CD14-positive monocyte (primary cell): ENCODE results near the gene EPO. TPM values are rescaled to one million over a fixed set of nuclear protein-coding genes. Genes with fewer than 3 reads are reported as not detected.

Source experiments
- DNase-seq, 3 donors: peaks; one replicate each; pipeline ENCODE4 v3.0.0-alpha.2; 2011 to 2022
- H2AFZ ChIP-seq: 2 replicates; pipeline ENCODE4 v1.6.0; 2012; ENCODE audit warnings: mild to moderate bottlenecking, low read depth, low read length, inconsistent platforms; ENCODE audit not compliant: insufficient read depth, poor library complexity, severe bottlenecking
- H3K27ac ChIP-seq, 2 donors: 1 replicate in 1 of 2; 2 replicates in 1 of 2; pipeline ENCODE4 v1.5.1; 2012 to 2013; ENCODE audit warnings: low read length in 2 of 2, control low read depth in 1 of 2, inconsistent platforms in 1 of 2, low read depth in 1 of 2, mild to moderate bottlenecking in 1 of 2
- H3K27me3 ChIP-seq, 2 donors: one replicate each; pipeline versions ENCODE4 v1.6.0 to v1.6.1; 2011 to 2013; ENCODE audit warnings: low read length in 2 of 2; ENCODE audit not compliant: control insufficient read depth in 2 of 2, insufficient read depth in 2 of 2
- H3K36me3 ChIP-seq, 2 donors: replicated peaks in 1 of 2; 1 replicate in 1 of 2; 2 replicates in 1 of 2; pipeline versions ENCODE4 v1.5.1 to v1.6.1; 2012 to 2013; ENCODE audit warnings: low read length in 2 of 2, control low read depth in 1 of 2, inconsistent platforms in 1 of 2, mild to moderate bottlenecking in 1 of 2; ENCODE audit not compliant: insufficient read depth in 2 of 2, control insufficient read depth in 1 of 2
- H3K4me1 ChIP-seq, 2 donors: 1 replicate in 1 of 2; 2 replicates in 1 of 2; pipeline versions ENCODE4 v1.5.1 to v1.6.1; 2012 to 2013; ENCODE audit warnings: low read length in 2 of 2, control low read depth in 1 of 2, inconsistent platforms in 1 of 2, mild to moderate bottlenecking in 1 of 2, moderate library complexity in 1 of 2; ENCODE audit not compliant: insufficient read depth in 2 of 2, control insufficient read depth in 1 of 2
- H3K4me2 ChIP-seq: replicated peaks from 2 replicates; pipeline ENCODE3; 2012; ENCODE audit warnings: low read length, moderate library complexity, mild to moderate bottlenecking; ENCODE audit not compliant: poor library complexity, severe bottlenecking; ENCODE audit errors: extremely low read depth
- H3K4me3 ChIP-seq, 3 experiments: fragments of 200-600 bp in 1 of 3; sonication (generic) in 1 of 3; replicated peaks in 1 of 3; 1 replicate in 2 of 3; 2 replicates in 1 of 3; pipeline ENCODE4 v1.5.1; 2011 to 2013; ENCODE audit warnings: low read length in 3 of 3, mild to moderate bottlenecking in 3 of 3, control low read depth in 2 of 3, low read depth in 2 of 3, inconsistent platforms in 1 of 3, moderate library complexity in 1 of 3
- H3K79me2 ChIP-seq: 2 replicates; pipeline ENCODE4 v1.6.0; 2012; ENCODE audit warnings: mild to moderate bottlenecking, control low read depth, inconsistent platforms, low read length, moderate library complexity; ENCODE audit not compliant: insufficient read depth
- H3K9ac ChIP-seq: 2 replicates; pipeline ENCODE4 v1.6.0; 2017; ENCODE audit warnings: low read length, mild to moderate bottlenecking; ENCODE audit not compliant: insufficient read depth, poor library complexity, severe bottlenecking
- H3K9me3 ChIP-seq, 2 donors: replicated peaks in 1 of 2; 1 replicate in 1 of 2; 2 replicates in 1 of 2; pipeline versions ENCODE4 v1.5.1 to v1.6.1; 2012 to 2013; ENCODE audit warnings: low read length in 2 of 2, control low read depth in 1 of 2; ENCODE audit not compliant: control insufficient read depth in 1 of 2, insufficient read depth in 1 of 2
- H4K20me1 ChIP-seq: 2 replicates; pipeline ENCODE4 v1.6.0; 2012; ENCODE audit warnings: mild to moderate bottlenecking, low read length, control low read depth, moderate library complexity; ENCODE audit not compliant: insufficient read depth
- H3K27ac Mint-ChIP-seq, 7 donors: one replicate each; pipeline ENCODE4 v1.8.0; 2020; ENCODE audit warnings: mild to moderate bottlenecking in 7 of 7, mixed read lengths in 7 of 7, moderate library complexity in 6 of 7, inconsistent platforms in 2 of 7
- H3K27me3 Mint-ChIP-seq, 3 donors: one replicate each; pipeline ENCODE4 v1.8.0; 2021 to 2022; ENCODE audit warnings: low read depth in 3 of 3, mild to moderate bottlenecking in 3 of 3, mixed read lengths in 3 of 3, moderate library complexity in 3 of 3, inconsistent platforms in 1 of 3
- H3K36me3 Mint-ChIP-seq, 2 donors: one replicate each; pipeline ENCODE4 v1.8.0; 2020; ENCODE audit warnings: mixed read lengths in 2 of 2, inconsistent platforms in 1 of 2, mild to moderate bottlenecking in 1 of 2
- H3K4me1 Mint-ChIP-seq: one replicate; pipeline ENCODE4 v1.8.0; 2020; ENCODE audit warnings: mild to moderate bottlenecking, mixed read lengths
- H3K4me3 Mint-ChIP-seq, 2 donors: one replicate each; pipeline ENCODE4 v1.8.0; 2020; ENCODE audit warnings: mild to moderate bottlenecking in 2 of 2, mixed read lengths in 2 of 2, moderate library complexity in 1 of 2
- H3K9me3 Mint-ChIP-seq, 7 donors: one replicate each; pipeline ENCODE4 v1.8.0; 2020 to 2022; ENCODE audit warnings: mixed read lengths in 7 of 7, mild to moderate bottlenecking in 6 of 7, moderate library complexity in 6 of 7, inconsistent platforms in 2 of 7
- CTCF ChIP-seq: fragments of 200-600 bp; IDR thresholded peaks from one replicate; pipeline ENCODE4 v1.8.0; 2022; ENCODE audit warnings: antibody characterized with exemption, mild to moderate bottlenecking
- WGBS: methylation state at CpG from one replicate; pipeline ENCODE4 v1.1.5; 2013; ENCODE audit warnings: missing lambda C conversion rate; ENCODE audit not compliant: insufficient coverage; 5-methylcytosine and 5-hydroxymethylcytosine counted together
- intact Hi-C, 2 donors: fragments of 100-400 bp; cut with micrococcal nuclease; formaldehyde crosslinking; loops; one replicate each; pipeline versions ENCODE4 v1.15.0 to v1.15.1; 2023
- polyA plus RNA-seq, 3 donors: library from polyadenylated mRNA; depleted of rRNA in 1 of 3; unstranded in 2 of 3; stranded (reverse) in 1 of 3; fragments of 300-500 nt in 2 of 3; fragments of >200 nt in 1 of 3; fragmentation: Illumina TruSeq in 2 of 3; gene quantifications; 1 replicate in 2 of 3; 2 replicates in 1 of 3; pipeline ENCODE4 v1.2.3, GENCODE V29; 2012 to 2021

Gene EPO
- polyA plus RNA-seq, 3 donors, result not detected

GRCh38 chr7:100692578-100692961 is 27.7 kb upstream of the EPO start:
- peaks cover 28 to 35% of the 10 kb centered on the region in 2 donors for H3K4me1 ChIP-seq
- H4K20me1 ChIP-seq, result peaks cover 60% of the 10 kb centered on the region

GRCh38 chr7:100693312-100694097 is 26.8 kb upstream of the EPO start:
- Histone ChIP-seq H3K36me3 (peaks cover 9 to 17% of the 10 kb centered on the region in 2 donors), H3K27me3 (peaks cover 0 to 20% of the 10 kb centered on the region in 2 donors), H3K79me2 (peaks cover 53% of the 10 kb centered on the region), H2AFZ (peak overlapping the region; percentile 68), H3K4me3 (peak overlapping the region; percentile 62 to 88 (median 79)), H3K27ac (peak overlapping the region in 1 of 2 donors; percentile 49), H3K4me2 (peak overlapping the region; percentile 89), H3K9ac (peak overlapping the region; percentile 81), H3K4me1 (peaks cover 28 to 35% of the 10 kb centered on the region in 2 donors), H3K9me3 (no peaks in the 10 kb centered on the region), H4K20me1 (peaks cover 50% of the 10 kb centered on the region)
- peak in 1 of 3 donors; percentile 13 for DNase-seq
- peak overlapping the region; percentile 94 to 98 for H3K4me3 Mint-ChIP-seq
- under 1% methylated on average over 81 of the region's 81 CpGs for WGBS
- intact Hi-C loops, result no loop called here
- H3K9me3 Mint-ChIP-seq, result no peaks in the 10 kb centered on the region
- peaks cover 20 to 30% (median 21%) of the 10 kb centered on the region in 3 donors for H3K27me3 Mint-ChIP-seq
- H3K4me1 Mint-ChIP-seq, result peaks cover 23% of the 10 kb centered on the region
- peaks cover 9 to 13% of the 10 kb centered on the region in 2 donors for H3K36me3 Mint-ChIP-seq
- H3K27ac Mint-ChIP-seq, result peak overlapping the region; percentile 46 to 89 (median 80)
- TF ChIP-seq CTCF, result no peak

More at GRCh38 chr7:100692578-100692961, 27.7 kb upstream of the EPO start:
- Mint-ChIP-seq H3K9me3 (no peaks in the 10 kb centered on the region), H3K4me3 (peak overlapping the region; percentile 94 to 98), H3K27me3 (peaks cover 15 to 23% (median 18%) of the 10 kb centered on the region in 3 donors), H3K4me1 (peaks cover 23% of the 10 kb centered on the region), H3K27ac (peak overlapping the region in 1 of 7 donors; percentile 78), H3K36me3 (peaks cover 16 to 22% of the 10 kb centered on the region in 2 donors)
- peaks cover 61% of the 10 kb centered on the region for H3K79me2 ChIP-seq
- peaks cover 0 to 20% of the 10 kb centered on the region in 2 donors for H3K27me3 ChIP-seq
- H2AFZ ChIP-seq, result no peak overlapping the region
- H3K9ac ChIP-seq, result no peak overlapping the region
- no peak for DNase-seq
- TF ChIP-seq CTCF, result no peak
- peaks cover 13 to 26% of the 10 kb centered on the region in 2 donors for H3K36me3 ChIP-seq
- H3K4me2 ChIP-seq, result peak overlapping the region; percentile 89
- peak overlapping the region in 2 of 3 experiments; percentile 62 to 79 for H3K4me3 ChIP-seq
- 78% methylated on average over 3 of the region's 6 CpGs for WGBS
- intact Hi-C loops, result no loop called here
- H3K27ac ChIP-seq, result no peak overlapping the region
- no peaks in the 10 kb centered on the region for H3K9me3 ChIP-seq
